Vagina (tissue), 2 donors: ENCODE data around the gene DBP.

ENCODE experiments used
- POLR2AphosphoS5 ChIP-seq, 2 donors: sonication (generic); formaldehyde crosslinking; IDR thresholded peaks; one replicate each; pipeline ENCODE4 v1.9.0; 2017; ENCODE audit warnings: antibody characterized with exemption in 2 of 2, mild to moderate bottlenecking in 2 of 2, low read depth in 1 of 2; ENCODE audit not compliant: insufficient read depth in 1 of 2
- TF ChIP-seq, protein P1 (sequence below), 3 experiments: fragments of 450-650 bp in 2 of 3; fragments of 200-600 bp in 1 of 3; sonication (generic) in 1 of 3; IDR thresholded peaks; one replicate each; pipeline ENCODE4 v1.5.1; 2017 to 2019; ENCODE audit warnings: antibody characterized with exemption in 3 of 3, mild to moderate bottlenecking in 2 of 3, moderate library complexity in 2 of 3

- TF ChIP-seq POLR2AphosphoS5 (IDR thresholded peaks at IDR 0.05; ENCODE audit: insufficient read depth in 1 of 2, low read depth in 1 of 2) = no peak
- TF ChIP-seq, protein P1, sequence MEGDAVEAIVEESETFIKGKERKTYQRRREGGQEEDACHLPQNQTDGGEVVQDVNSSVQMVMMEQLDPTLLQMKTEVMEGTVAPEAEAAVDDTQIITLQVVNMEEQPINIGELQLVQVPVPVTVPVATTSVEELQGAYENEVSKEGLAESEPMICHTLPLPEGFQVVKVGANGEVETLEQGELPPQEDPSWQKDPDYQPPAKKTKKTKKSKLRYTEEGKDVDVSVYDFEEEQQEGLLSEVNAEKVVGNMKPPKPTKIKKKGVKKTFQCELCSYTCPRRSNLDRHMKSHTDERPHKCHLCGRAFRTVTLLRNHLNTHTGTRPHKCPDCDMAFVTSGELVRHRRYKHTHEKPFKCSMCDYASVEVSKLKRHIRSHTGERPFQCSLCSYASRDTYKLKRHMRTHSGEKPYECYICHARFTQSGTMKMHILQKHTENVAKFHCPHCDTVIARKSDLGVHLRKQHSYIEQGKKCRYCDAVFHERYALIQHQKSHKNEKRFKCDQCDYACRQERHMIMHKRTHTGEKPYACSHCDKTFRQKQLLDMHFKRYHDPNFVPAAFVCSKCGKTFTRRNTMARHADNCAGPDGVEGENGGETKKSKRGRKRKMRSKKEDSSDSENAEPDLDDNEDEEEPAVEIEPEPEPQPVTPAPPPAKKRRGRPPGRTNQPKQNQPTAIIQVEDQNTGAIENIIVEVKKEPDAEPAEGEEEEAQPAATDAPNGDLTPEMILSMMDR (IDR thresholded peaks at IDR 0.05) = no peak
Measured at GRCh38 chr19:48635263-48635965, 1.8 kb downstream of the DBP start.
